Spleen (tissue), 7 donors: ENCODE data around the gene RGS10.

Experiments
- CTCF ChIP-seq, 11 experiments: fragments of 200-600 bp in 7 of 11; fragments of 450-650 bp in 4 of 11; sonication (generic) in 4 of 11; IDR thresholded peaks in 8 of 11; conservative IDR thresholded peaks in 3 of 11; 1 replicate in 7 of 11; 2 replicates in 4 of 11; pipeline versions ENCODE4 v1.4.0 to v1.8.0; 2016 to 2021; ENCODE audit warnings: antibody characterized with exemption in 11 of 11, inconsistent platforms in 4 of 11, mild to moderate bottlenecking in 1 of 11
- POLR2AphosphoS5 ChIP-seq, 3 donors: sonication (generic); formaldehyde crosslinking; IDR thresholded peaks; one replicate each; pipeline ENCODE4 v1.5.1; 2017; ENCODE audit warnings: antibody characterized with exemption in 3 of 3
- donor health status: DM: no; HTN: no; CAD: no; lungs with moderate emphysema.
- donor health status: DM: no; HTN: no; CAD: no.
- donor health status: DM: no; HTN: no; CAD: no.

DNA sequence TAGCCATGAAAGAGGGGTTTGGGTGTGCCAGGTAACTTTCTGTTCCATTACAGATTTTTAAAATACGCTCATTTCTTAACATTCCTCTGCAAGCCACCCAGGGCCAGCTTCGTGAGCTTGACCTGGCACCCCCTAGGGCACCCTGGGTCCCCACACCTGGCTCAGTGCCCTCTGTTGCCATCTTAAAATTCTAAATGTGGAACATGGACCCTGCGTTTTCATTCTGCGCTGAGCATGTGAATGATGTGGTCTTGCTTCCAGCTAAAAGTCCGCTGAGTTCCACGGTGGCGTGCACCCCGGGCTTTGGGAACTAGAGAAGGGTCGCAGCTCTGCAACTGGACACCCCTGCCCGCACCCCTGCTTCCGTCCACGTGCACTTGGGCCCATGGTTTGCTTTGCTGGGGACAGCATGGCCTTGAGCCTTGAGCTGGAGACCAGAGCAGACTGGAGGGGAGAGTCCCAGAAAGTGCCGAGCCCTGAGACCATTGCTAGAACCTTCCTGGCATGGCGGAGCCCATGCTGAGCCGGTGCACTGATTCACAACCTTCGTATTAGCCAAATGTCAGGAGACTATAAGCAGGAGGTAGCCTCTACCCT, 91.1 kb downstream of the RGS10 start:
- no peak for TF ChIP-seq CTCF (IDR thresholded peaks at IDR 0.05 in 8 of 11, conservative IDR thresholded peaks at IDR 0.05 in 3 of 11)
- no peak for TF ChIP-seq POLR2AphosphoS5 (IDR thresholded peaks at IDR 0.05)
